ENCODE results near the gene CEP83.
A peak's percentile ranks its signal among the peaks of the same experiment; 100 is the strongest.

The CEP83 gene

DNA sequence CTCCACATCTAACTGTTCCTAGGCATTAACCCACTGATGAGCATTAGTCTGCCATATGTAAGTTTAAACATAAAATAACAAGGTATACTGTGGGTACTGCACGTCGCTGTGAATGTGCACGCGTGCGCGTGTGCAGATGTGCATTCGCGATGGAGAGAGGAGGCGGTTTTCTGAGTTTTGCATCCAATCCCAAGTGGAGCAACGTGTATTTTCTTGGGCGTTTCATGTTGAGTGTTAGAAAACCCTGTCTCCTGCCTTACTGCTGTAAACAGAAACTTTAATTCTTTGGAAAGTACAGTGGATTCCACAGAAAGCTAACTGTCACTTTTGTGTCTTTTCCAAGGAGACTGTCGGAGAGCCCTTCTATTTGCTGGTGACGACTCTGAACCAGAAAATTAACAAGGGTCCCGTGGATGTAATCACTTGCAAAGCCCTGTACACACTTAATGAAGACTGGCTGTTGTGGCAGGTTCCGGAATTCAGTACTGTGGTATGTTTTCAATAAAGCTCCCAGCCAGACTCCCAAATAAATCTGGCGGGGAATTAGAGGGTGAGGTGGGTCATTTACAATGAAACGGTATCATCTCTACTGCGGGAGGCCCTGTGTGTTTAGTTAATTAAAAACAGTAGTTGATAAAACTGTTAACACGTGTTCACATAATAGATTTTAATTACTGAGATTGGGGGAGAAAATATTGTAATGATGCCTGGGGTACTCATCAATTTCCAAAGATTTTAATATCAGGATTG is 194.8 kb downstream of the CEP83 start:
- H3K9ac ChIP-seq (ENCODE audit: low read length) = no peak overlapping the region
- no peak overlapping the region for H3K27ac ChIP-seq (ENCODE audit: low read length)
- no peaks in the 10 kb centered on the region for H3K9me3 ChIP-seq (ENCODE audit: control insufficient read depth, low read depth, low read length)
- H3K27me3 ChIP-seq (ENCODE audit: control insufficient read depth, insufficient read depth, low read length) = no peaks in the 10 kb centered on the region
- H3K4me3 ChIP-seq (ENCODE audit: low read length) = no peak overlapping the region
- no peaks in the 10 kb centered on the region for H3K36me3 ChIP-seq (ENCODE audit: control insufficient read depth, low read depth, low read length)
- H3K4me1 ChIP-seq (ENCODE audit: control insufficient read depth, low read depth, low read length) = peaks cover 40% of the 10 kb centered on the region

DNA sequence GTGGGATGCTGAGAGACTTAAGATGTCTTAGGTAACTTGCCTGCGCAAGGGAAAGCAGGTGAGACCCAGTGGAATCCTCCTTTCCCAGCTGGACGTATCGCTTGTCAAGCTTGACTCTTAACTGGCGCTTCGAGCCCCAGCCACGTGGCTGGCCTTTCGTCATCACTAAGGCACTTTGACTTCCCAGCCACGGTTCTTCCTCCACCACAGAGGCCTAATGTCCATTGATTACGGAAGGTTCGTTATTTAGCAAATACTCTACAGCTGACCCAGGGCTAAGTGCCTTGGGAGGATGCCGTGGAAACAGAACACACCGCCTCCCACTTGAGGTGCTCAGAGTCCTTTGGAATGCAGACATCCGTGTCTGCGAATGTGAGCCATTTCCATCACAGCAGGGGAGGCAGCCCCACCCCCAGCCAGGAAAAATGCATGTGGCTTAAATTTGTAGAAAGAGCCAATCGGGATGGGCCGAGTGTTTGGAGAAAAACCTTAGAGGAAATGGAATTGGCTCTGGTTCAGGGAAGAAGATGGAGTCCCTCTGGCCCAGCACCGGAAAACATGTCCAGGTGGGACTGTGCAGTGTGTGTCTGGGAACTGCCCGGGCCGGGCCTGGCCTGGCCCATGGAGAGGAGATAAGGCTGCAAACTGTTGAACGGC is 195.6 kb downstream of the CEP83 start:
- Histone ChIP-seq H3K27me3 (ENCODE audit: control insufficient read depth, insufficient read depth, low read length) (no peaks in the 10 kb centered on the region), H3K4me1 (ENCODE audit: control insufficient read depth, low read depth, low read length) (peaks cover 40% of the 10 kb centered on the region), H3K4me3 (ENCODE audit: low read length) (no peak overlapping the region), H3K27ac (ENCODE audit: low read length) (no peak overlapping the region), H3K36me3 (ENCODE audit: control insufficient read depth, low read depth, low read length) (no peaks in the 10 kb centered on the region), H3K9ac (ENCODE audit: low read length) (no peak overlapping the region), H3K9me3 (ENCODE audit: control insufficient read depth, low read depth, low read length) (no peaks in the 10 kb centered on the region)

- H3K27me3 ChIP-seq (ENCODE audit: control insufficient read depth, insufficient read depth, low read length) = no peaks in the 10 kb centered on the region
- no peaks in the 10 kb centered on the region for H3K36me3 ChIP-seq (ENCODE audit: control insufficient read depth, low read depth, low read length)
- H3K9ac ChIP-seq (ENCODE audit: low read length) = no peak overlapping the region
- peaks cover 40% of the 10 kb centered on the region for H3K4me1 ChIP-seq (ENCODE audit: control insufficient read depth, low read depth, low read length)
- H3K4me3 ChIP-seq (ENCODE audit: low read length) = no peak overlapping the region
- H3K27ac ChIP-seq (ENCODE audit: low read length) = no peak overlapping the region
- no peaks in the 10 kb centered on the region for H3K9me3 ChIP-seq (ENCODE audit: control insufficient read depth, low read depth, low read length)
Observed at GRCh38 chr12:94263011-94263811, 196.5 kb downstream of the CEP83 start.

- Histone ChIP-seq H3K27ac (ENCODE audit: low read length) (no peak overlapping the region), H3K27me3 (ENCODE audit: control insufficient read depth, insufficient read depth, low read length) (no peaks in the 10 kb centered on the region), H3K9ac (ENCODE audit: low read length) (no peak overlapping the region), H3K4me3 (ENCODE audit: low read length) (no peak overlapping the region), H3K36me3 (ENCODE audit: control insufficient read depth, low read depth, low read length) (no peaks in the 10 kb centered on the region), H3K4me1 (ENCODE audit: control insufficient read depth, low read depth, low read length) (peaks cover 40% of the 10 kb centered on the region), H3K9me3 (ENCODE audit: control insufficient read depth, low read depth, low read length) (no peaks in the 10 kb centered on the region)
Observed at GRCh38 chr12:94262228-94263010, 197.2 kb downstream of the CEP83 start.

- H3K27me3 ChIP-seq (ENCODE audit: control insufficient read depth, insufficient read depth, low read length) = no peaks in the 10 kb centered on the region
- peak overlapping the region; percentile 43 for H3K4me3 ChIP-seq (ENCODE audit: low read length)
- no peaks in the 10 kb centered on the region for H3K9me3 ChIP-seq (ENCODE audit: control insufficient read depth, low read depth, low read length)
- H3K4me1 ChIP-seq (ENCODE audit: control insufficient read depth, low read depth, low read length) = peaks cover 40% of the 10 kb centered on the region
- H3K27ac ChIP-seq (ENCODE audit: low read length) = no peak overlapping the region
- no peaks in the 10 kb centered on the region for H3K36me3 ChIP-seq (ENCODE audit: control insufficient read depth, low read depth, low read length)
- no peak overlapping the region for H3K9ac ChIP-seq (ENCODE audit: low read length)
Observed at GRCh38 chr12:94261786-94262185, 197.9 kb downstream of the CEP83 start.

DNA sequence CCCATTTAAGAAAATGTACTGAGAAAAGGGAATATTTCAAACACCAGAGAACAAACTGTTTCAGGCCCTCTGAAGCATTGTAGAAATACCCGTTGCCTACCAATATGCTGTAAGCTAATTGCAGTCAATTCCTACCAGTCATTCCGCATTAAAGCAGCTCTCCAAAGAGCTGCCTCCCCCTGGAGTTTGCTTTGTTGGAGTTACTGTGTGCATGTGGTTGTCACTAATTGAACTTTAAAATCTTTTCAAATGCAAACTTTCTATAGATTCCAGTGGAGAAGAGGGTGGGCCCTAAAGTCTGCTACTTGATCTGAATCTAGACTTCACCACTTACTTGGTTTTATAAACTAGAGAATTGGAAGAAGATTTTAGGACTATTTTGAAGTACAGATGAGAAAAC is 198.5 kb downstream of the CEP83 start:
- no peaks in the 10 kb centered on the region for H3K36me3 ChIP-seq (ENCODE audit: control insufficient read depth, low read depth, low read length)

GRCh38 chr12:94260717-94261116 is 198.9 kb downstream of the CEP83 start:
- no peaks in the 10 kb centered on the region for H3K36me3 ChIP-seq (ENCODE audit: control insufficient read depth, low read depth, low read length)
- peak overlapping the region; percentile 49 for H3K9ac ChIP-seq (ENCODE audit: low read length)
- H3K27ac ChIP-seq (ENCODE audit: low read length) = peak overlapping the region; percentile 51
- H3K9me3 ChIP-seq (ENCODE audit: control insufficient read depth, low read depth, low read length) = no peaks in the 10 kb centered on the region
- H3K27me3 ChIP-seq (ENCODE audit: control insufficient read depth, insufficient read depth, low read length) = no peaks in the 10 kb centered on the region
- H3K4me1 ChIP-seq (ENCODE audit: control insufficient read depth, low read depth, low read length) = peaks cover 40% of the 10 kb centered on the region
- peak overlapping the region; percentile 43 for H3K4me3 ChIP-seq (ENCODE audit: low read length)

More for the DNA sequence above, 198.5 kb downstream of the CEP83 start:
- no peaks in the 10 kb centered on the region for H3K27me3 ChIP-seq (ENCODE audit: control insufficient read depth, insufficient read depth, low read length)
- peaks cover 40% of the 10 kb centered on the region for H3K4me1 ChIP-seq (ENCODE audit: control insufficient read depth, low read depth, low read length)
- H3K4me3 ChIP-seq (ENCODE audit: low read length) = peak overlapping the region; percentile 43
- H3K9ac ChIP-seq (ENCODE audit: low read length) = peak overlapping the region; percentile 49
- H3K9me3 ChIP-seq (ENCODE audit: control insufficient read depth, low read depth, low read length) = no peaks in the 10 kb centered on the region
- H3K27ac ChIP-seq (ENCODE audit: low read length) = peak overlapping the region; percentile 51

DNA sequence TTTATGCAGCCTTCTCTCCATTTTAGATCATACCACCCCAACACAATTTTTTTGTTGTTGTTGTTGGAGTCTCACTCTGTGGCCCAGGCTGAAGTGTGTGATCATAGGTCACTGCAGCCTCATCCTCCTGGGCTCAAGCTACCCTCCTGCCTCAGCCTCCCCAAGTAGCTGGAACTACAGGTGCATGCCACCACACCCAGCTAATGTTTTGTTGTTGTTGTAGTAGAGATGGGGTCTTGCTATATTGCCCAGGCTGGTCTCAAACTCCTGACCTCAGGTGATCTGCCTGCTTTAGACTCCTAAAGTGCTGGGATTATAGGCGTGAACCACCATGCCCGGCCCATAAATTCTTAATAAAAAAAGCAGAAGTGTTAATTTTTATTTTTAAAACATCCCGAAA is 199.7 kb downstream of the CEP83 start:
- Histone ChIP-seq H3K27me3 (ENCODE audit: control insufficient read depth, insufficient read depth, low read length) (no peaks in the 10 kb centered on the region), H3K4me3 (ENCODE audit: low read length) (no peak overlapping the region), H3K36me3 (ENCODE audit: control insufficient read depth, low read depth, low read length) (no peaks in the 10 kb centered on the region), H3K9me3 (ENCODE audit: control insufficient read depth, low read depth, low read length) (no peaks in the 10 kb centered on the region), H3K9ac (ENCODE audit: low read length) (no peak overlapping the region), H3K4me1 (ENCODE audit: control insufficient read depth, low read depth, low read length) (peaks cover 40% of the 10 kb centered on the region), H3K27ac (ENCODE audit: low read length) (no peak overlapping the region)

GRCh38 chr12:94258593-94258992 is 201.1 kb downstream of the CEP83 start:
- Histone ChIP-seq H3K27me3 (ENCODE audit: control insufficient read depth, insufficient read depth, low read length) (no peaks in the 10 kb centered on the region), H3K9me3 (ENCODE audit: control insufficient read depth, low read depth, low read length) (no peaks in the 10 kb centered on the region), H3K9ac (ENCODE audit: low read length) (no peak overlapping the region), H3K4me3 (ENCODE audit: low read length) (no peak overlapping the region), H3K36me3 (ENCODE audit: control insufficient read depth, low read depth, low read length) (no peaks in the 10 kb centered on the region), H3K4me1 (ENCODE audit: control insufficient read depth, low read depth, low read length) (peaks cover 35% of the 10 kb centered on the region), H3K27ac (ENCODE audit: low read length) (no peak overlapping the region)
